GM03348 (cell line): ENCODE results near the gene DPYSL5.

ENCODE experiments used
- DNase-seq: peaks from one replicate; pipeline ENCODE4 v3.0.0; 2012; ENCODE audit warnings: low spot score

The DPYSL5 gene

DNA sequence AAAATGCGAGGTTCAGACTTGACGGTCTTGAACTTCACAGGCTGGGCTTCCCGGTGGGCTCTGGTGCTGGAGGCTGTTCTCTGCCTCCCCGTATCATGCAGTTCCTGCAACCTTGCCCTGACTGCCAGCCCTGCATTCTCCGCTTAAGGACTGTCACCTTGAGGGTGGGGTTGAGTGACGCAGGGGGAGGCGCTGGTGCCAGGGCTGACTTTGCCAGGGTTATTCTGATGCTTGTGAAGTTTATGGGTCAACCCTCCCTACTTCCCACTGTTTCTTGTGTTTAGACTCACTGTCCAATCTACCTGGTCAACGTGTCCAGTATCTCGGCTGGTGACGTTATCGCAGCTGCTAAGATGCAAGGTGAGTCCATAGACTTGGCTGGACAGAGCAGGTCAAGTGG is 85.0 kb downstream of the DPYSL5 start:
- no peak for DNase-seq

DNA sequence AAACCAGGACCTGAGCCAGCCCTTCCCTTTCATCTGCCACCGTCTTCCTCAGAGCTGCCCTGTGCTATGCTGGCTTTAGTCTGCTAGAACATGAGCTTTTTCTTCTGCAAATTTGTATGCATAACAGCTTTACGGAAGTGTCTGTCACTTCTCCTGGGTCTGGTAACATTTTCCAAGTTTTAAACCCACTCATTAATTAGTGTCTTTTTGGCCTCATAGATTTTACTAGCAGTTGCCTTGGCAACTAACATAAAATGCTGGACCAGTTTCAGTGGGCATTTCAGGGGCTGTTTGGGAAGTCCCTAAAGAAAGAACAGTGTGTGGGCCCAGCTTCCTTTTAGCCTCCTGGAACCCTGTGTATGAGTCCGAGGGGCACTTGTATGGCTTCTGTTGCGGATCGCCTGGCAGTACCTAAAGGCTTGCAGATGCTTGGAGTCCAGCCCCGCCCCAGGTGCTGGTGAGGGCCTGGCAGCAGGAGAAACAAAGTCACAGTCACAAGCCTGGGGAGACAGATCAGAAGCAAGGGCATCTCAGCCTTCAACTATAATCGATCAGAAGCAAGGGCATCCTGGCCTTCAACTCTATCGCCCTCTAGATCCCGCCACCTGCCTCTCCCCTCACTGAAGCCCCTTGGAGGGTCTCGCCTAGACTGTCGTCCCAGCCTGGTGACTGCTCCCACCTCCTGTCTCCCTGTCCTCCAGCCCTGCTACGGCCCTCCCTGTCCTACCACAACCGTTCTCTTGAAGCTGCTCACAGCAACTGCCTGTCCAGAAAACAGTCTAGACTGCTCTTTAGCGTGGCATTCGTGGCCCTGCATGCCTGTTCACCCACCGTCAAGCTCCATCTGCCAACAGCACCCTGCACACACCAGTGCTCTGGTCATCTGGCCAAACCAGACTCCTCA is 85.8 kb downstream of the DPYSL5 start:
- no peak for DNase-seq

DNA sequence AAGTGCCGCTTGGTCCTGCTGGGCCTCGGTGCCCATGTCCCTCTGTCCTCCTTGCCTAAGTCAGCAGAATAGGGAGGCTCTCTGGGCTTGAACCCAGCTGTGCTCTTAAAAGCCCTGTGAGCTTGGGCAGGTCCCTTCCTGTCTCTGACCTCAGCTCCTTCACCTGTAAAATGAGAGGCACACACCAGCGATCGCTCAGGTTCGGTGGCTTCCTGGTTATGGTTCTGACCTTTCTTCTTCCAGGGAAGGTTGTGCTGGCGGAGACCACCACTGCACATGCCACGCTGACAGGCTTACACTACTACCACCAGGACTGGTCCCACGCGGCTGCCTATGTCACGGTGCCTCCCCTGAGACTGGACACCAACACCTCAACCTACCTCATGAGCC is 86.4 kb downstream of the DPYSL5 start:
- DNase-seq: no peak

DNA sequence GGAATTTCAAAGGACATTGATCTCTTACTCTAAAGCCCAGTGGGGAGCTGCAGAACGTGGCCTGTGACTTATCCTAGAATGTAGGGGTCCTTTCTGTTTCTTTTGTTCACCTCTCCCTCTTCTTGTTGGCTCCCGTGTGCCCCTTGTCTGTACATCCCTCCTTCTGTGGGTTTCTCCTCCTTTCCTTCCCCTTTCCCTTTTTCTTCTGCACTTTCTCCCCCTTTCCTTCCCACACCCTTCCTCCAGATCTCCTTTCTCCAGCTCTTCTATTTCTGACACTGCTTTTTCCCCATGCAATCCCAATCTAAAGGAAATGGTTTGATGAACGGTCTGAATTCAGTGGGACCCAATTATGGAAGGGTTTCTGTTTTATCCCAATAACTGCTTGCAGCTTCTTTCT is 87.1 kb downstream of the DPYSL5 start:
- no peak for DNase-seq

DNA sequence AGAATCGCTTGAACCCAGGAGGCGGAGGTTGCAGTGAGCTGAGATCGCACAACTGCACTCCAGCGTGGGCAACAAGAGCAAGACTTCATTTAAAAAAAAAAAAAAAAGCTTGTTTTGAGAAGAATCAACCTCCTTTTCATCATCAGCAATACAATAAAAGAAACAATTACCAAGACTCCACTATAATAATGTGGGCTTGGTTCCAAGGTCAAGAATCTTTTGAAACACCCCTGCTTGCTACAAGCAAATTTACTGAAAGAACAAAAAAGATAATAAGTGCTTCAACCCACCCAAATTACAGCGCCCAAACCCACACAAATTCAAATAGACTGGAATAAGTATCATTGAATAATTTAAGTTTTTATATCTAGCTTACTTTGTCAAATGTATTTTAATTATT is 88.9 kb downstream of the DPYSL5 start:
- DNase-seq: no peak

DNA sequence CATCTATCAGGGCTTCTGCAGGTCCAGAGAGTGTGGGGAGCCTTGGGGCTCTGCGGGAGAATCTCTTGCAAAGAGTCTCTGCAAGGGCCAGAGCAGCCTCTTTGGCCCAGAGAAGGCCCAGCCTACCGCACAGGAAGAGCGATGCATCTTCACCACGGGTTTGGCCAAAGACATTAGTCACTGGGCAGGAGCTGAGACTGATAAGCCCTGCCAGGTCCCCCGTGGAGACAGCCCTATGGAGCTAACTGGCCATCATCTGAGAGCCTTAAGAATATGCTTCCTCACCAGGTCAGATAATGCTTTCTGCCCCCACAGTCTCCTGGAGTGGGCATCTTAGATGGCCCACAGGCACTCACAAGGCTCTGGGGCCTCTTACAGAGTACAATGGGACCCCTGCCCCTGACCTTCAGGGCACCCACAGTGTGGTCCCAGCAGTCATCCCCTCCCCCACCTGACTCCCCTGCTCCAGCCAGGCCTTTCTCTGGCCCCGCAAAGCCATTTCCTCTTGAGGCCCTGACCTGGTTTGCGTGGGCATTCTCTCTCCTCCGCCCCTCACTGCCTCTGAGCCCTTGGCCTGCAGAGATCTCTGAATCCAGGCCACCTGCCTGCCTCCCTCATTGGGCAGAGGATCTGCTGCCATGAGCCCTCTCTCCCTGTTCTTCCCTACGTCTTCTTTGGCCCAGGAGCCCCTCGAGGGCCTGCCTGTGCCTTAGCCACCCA is 90.6 kb downstream of the DPYSL5 start:
- no peak for DNase-seq

DNA sequence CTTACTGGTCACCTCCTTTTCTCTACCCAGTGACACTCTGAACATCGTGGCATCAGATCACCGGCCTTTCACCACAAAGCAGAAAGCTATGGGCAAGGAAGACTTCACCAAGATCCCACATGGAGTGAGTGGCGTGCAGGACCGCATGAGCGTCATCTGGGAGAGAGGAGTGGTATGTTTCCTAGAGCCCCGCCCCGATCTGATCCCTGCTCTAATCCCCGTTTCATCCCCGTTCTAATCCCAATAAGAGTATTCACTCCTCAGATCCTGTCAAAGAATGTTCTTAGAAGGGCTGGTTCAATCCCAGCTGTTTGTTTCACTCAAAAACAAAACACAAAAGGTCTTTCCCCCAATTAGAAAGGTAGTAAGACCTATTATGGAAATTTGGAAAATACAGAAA is 92.1 kb downstream of the DPYSL5 start:
- DNase-seq: no peak

DNA sequence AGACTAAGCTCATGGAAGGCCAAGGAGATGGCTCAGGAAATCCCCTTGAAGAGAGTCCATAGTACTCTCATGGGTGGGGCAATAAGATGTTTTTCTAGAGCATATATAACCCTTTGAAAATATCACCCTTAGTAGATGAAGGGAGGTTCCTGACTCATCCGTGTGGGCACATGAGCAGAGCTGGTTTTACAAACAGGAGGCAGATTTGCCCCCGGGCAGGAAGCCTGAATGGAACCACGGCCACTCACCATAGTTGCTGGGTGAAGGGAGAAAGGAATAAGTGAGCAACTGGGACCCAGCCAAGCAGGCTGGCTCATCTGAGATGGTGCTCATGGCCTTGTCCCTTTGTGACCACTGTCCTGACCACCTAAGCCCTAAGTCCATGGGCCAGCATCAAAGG is 93.6 kb downstream of the DPYSL5 start:
- DNase-seq: no peak

DNA sequence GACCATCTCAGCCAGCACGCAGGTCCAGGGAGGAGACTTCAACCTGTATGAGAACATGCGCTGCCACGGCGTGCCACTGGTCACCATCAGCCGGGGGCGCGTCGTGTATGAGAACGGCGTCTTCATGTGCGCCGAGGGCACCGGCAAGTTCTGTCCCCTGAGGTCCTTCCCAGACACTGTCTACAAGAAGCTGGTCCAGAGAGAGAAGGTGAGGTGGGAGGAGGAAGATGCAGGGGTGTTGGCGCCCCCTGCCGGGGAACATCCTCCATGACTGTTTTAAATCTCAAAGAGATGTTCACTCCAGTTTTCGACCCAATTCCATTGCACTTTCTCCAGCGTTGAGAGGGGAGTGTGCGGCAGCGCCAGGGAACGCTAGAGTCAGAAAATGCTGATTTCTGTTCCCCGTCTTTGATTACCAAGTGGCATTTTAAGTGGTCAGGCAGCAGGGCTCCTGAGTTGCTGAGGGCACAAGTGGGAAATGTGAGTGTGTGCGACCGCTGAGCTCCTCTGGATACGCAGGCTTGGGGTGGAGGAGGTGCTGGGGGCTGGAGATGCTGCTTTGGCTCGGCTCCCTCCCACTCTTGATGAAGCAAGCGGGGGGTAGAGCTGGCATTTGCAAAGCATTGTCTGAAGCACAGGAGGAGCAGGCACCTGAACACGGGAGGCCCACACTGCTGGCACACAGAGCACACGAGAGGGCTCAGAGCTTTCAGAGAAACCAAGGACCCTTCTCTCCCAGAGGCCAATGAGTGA is 94.8 kb downstream of the DPYSL5 start:
- peak; percentile 86 for DNase-seq

DNA sequence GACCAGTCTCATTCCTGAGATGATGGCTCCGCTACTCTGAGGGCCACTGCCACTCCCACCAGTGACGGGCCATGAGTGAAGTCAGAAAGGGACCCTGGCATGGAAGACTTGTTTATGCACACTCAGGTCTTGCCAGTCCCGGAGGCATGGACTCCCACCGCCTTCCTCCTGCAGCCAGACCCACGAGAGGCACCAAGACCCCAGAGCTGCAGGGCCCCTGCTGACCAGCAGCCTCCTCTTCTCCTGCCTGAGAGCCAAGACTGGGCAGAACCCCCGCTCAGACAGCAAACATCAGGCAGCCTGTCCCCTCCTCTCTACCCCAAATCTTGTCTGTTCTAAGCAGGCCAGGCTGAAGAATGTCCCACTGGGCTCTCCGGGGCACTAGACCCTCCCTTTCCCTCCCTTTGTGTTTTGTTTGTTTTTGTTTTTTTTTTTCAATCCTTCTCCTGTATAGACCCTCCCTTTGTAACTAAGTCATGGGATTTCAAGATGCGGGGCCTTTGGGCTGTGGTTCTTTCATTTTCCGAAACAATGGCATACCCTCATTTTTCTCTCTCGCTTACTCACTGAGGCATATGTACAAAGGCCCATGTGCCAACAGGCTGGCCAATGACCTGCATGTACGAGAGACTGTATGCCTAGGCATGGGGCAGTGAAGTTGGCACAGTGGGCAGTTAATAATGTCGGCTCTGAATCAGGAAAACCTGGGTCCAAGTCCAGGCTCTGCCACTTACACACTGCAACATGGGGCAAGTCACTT is 98.2 kb downstream of the DPYSL5 start:
- no peak for DNase-seq

DNA sequence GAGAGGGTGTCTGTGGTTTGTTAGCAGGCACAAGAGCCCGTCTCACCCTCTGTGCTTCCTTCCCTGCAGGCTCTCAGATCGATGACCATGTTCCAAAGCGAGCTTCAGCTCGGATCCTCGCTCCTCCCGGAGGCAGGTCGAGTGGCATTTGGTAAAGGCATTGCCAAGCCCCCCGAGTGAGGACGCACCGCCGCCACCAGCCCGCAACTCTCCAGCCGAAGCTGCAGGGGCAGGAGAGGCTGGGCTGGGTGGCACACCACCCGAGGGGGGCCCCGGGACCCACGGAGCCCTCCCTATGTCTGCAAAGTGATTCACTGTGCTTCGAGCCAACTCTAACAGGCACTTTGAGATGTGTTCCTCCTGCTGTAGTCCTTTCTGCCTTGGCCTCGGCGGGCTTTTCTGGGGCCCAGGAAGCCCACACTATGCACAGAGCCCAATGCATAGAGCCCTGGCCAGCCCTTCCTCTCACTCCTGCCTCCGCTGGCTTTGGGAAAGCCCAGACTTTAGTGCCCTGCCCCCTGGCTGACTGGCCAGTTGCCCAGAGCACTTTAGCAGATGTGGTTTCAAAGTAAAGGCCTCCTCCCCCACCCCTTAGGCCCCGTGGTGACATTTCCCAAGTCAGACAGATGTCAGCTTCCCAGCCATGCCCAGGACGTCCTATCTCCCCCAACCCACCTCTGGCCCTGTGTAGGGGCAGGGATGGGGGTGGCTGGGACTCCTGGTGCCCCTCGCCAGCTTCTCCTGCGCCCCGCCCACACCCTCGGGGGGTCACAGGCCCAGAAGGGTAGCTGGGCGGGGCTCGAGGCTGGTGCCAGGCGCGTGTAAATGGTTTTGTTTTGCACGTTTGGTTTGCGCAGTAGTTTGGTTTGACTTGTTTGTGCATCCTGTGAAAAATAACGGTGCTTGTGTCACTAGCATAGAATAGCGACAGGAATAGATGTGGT is 99.2 kb downstream of the DPYSL5 start:
- peak; percentile 52 for DNase-seq

DNA sequence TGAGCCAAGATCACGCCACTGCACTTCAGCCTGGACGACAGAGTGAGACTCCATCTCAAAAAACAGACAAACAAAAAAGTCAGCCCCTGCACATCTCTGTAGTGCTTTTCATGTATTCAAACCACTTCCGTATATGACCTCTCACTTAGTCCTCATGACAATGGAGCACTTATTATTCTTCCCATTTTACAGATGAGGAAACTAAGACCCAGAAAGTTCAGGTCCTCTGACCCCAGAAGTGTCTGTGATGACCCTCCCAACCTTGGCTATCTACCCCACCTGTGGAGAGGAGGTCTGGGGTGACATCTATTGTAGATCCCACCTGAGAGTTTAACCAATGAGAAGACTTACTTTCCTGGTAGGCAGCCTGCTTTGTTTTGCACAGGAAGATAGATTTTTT is 100.9 kb downstream of the DPYSL5 start:
- DNase-seq: no peak

DNA sequence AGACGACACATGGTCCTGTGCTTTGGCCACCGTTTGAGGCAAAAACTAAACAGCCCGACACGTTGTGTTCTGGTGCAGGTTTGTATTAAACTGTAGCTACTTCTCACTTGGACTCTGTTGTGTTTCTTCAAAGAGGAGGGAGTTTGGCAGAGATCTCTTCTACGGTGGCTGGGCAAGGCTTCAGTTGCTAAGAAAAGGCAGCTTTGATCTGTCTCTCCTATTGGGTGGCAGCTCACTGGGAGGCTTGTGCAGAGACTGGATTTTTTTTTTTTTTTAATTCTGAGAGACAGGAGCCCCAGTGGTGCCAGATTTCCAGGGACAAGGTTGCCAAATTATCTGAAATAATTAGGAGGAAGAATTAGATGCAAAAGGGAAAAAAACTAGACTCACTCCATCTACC is 102.3 kb downstream of the DPYSL5 start:
- no peak for DNase-seq

DNA sequence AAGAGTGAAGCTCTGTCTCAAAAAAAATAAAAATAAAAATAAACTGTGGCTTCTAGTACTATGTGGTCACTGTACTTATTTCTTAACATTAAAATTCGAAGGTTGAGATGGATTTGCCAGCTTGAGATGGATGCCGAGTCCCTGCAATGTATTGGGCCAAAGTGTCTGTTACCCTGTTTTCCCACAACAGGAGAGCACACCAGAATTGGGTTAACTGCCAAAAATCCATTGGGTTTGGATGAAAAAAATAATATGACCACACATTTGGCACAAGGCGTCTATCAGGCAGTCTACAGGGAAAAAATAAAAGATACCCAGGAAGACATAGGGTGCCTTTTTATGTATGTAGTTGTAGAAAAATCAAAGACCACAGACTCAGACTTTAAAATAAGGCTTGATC is 103.3 kb downstream of the DPYSL5 start:
- DNase-seq: no peak

DNA sequence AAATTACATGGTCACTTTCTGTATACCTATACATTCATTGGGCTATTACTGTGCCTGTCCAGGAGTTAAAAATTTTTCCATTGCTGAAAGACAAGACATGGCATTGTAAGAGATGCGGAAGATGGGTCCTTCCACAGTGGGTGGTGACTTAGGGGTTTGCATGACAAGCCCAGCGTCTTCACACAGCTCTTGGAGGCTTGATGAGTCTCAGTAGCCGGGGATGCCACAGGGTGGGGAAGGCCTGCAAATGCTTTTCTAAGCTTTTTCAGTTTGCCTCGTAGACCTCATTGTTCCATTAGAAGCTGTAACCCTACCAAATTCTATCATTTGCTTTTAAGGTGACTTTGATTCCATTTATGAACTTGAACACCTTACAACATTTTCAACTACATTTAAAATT is 104.4 kb downstream of the DPYSL5 start:
- no peak for DNase-seq

DNA sequence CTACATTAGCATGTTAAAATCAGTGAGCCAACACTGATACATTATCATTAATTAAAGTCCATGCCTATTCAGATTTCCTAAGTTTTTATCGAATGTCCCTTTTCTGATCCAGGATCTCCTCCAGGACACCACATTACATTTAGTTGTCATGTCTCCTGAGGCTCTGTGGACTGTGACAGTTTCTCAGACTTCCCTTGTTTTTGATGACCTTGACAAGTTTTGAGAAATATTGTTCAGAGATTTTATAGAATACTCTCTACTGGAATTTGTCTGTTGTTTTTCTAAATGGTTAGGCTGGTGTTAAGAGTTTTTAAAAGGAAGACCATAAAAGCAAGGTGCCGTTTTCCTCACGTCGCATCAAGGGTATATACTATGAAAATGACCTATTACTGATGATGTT is 106.2 kb downstream of the DPYSL5 start:
- no peak for DNase-seq

DNA sequence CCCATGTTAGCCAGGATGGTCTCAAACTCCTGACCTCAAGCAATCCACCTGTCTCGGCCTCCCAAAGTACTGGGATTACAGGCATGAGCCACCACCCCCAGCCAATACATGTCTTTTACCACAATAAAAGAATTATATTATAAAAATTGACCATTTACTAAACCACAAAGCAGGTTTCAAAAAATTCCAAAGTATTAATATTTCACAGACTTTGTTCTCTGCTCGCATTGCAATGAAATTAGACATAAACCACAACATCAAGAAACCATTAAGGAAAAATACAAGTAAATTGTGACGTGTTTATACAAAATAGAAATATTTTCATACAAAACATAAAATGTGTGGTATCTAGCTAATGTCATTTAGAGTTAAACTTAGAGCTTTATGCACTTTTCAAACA is 109.1 kb downstream of the DPYSL5 start:
- DNase-seq: no peak

DNA sequence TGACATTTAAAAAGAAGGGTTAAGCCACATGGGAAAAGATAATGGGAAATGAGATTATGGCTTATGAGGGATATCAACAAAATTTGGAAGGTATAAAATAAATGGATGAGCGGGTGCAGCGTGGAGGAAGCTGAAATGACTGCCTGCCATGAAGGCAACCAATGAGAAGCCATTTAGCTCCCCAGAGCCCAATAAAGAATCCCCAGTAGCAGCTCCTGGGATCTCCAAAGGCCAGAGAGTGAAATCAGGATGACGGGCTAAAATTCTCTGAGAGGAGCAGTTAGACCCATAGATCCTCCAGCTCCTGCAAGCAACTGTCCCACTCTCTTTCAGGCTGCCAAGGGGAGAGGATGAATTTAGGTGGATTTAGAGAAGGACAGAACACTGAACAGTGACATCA is 109.6 kb downstream of the DPYSL5 start:
- DNase-seq: no peak

DNA sequence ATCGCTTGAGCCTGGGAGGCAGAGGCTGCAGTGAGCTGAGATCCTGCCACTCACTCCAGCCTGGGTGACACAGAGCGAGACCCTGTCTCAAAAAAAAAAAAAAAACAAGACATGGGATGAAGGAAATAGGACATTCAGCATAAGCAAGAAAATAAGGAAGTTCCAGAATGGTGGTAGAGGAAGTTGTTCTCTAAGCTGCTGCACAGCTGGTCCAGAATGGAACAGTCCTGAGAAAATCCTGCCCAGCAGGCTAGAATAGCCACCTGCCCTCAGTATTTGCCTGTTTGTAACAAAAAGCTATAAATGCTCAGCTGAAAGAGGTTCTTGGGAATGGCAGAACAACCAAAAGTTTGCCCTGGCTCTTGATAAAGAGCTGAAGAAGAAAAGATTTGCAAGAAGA is 111.4 kb downstream of the DPYSL5 start:
- DNase-seq: no peak

DNA sequence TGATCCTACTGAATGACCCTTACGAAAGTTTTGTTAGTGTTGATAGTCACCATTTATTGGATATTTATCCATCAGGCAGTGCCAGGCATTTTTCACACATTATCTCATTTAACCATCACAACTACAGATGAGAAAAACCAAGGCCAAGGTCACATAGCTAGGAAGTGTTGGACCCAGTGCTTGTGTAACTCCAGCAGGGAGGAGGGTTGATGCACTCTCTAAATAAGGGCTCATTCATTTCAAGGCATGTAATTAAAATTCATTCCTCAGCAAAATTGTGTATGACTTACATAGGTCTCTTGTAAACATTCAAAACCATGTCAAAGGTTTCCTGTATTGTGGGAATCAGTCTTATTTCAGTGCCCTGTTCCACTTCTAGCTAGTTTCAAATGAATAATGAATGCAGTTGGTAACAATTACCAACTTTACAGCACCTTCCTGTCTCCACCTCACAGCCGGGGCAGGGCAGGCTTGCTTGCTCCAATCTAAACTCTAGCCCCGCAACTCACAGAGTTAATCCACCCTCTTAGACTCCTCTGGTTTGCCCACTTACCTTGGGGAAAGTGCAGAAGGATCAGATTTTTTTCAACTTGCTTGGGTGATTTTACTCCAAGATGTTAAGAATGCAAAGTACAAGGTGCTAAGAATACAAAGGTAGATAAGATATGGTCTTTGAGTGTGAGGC is 116.7 kb downstream of the DPYSL5 start:
- DNase-seq: no peak
